HK-2 (cell line): ENCODE data around the gene DHH.

Experiments used
- DNase-seq: peaks from one replicate; pipeline ENCODE4 v3.0.0-alpha.2; 2018; ENCODE audit not compliant: unreplicated experiment

DHH gene

DNA sequence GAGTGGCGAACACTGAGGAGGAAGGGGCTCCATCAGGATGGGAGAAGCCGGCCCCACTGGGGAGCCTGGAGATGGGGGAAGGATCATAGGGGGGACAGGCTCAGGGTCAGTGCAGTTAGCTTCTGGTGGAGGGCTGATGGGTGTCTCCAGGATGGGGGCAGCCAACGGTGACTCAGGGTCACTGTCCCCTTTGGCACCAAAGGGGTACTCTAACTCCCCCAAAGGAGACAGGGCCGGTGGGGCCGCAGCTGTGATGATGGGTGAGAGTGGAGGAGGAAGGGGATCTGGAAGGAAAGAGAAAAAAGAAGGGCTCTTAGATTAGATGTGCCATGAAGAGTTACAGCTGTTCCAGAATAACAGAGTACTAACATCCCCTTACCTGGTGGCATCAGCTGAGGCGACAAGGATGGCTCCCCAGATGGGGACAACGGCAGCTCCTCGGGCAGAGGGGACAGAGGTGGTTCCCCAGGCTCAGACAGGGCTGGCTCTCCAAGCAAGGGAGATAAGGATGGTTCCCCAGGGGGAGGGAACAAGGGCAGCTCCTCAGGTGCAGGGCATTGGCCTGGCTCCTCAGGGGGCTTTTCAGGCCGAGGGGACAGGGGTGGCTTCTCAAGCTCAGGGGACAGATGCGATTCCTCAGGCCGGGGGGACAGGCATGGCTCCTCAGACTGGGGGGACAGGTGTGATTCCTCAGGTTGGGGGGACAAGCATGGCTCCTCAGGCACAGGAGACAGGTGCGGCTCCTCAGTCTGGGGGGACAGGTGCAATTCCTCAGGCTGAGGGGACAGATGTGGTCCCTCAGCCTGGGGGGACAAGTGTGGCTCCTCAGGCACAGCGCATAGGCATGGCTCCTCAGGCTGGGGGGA, 43.9 kb downstream of the DHH start:
- no peak for DNase-seq

DNA sequence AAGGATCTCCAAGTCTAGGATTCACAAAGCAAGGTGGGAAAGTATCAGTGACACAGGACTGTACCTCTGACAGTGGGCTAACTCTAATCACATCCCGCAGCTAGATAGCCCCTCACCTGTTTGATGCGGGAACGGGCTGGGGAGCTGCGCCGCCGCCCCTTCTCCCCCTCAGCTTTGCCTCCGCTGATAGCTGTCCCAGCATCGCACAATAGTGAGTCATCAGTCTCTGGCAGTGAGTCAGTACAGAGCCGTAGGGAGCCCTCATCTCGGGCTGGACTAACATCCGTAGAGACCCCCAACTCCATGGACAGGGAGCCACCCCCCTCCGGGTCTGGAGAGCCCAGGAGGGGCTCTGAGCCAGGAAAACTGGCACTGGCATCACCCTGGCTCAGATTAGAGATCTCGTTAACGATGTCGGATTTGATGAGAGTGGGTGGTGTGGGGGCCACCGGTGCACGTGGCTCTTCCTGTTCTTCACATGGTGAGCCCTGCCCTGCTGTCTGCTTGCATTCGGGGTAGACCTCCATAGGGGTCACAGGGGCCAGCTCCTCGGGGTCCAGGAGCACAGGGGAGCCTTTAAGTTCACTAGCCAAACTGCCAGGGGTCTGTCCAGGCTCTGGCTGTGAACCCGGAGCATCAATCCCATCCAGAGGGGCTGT, 44.9 kb downstream of the DHH start:
- DNase-seq = no peak

DNA sequence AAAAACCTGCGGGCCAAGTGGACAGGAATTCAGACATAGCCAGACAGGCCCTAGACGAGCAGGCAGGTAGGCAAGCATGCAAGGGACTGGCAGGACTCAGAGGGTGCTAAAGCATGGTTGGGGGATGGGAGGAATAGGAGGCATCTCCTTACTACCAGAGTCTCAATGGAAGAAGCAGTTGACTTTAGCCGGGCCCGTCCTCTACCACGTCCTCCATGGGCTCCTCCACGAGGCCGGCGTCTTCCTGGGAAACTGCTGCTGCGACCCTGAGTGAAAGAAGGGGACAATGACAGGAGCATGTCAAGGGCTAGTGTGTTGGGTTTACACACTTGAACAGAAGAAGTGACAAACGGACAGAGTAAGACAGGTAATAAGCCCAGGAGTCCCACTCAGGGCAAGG, 45.6 kb downstream of the DHH start:
- no peak for DNase-seq

DNA sequence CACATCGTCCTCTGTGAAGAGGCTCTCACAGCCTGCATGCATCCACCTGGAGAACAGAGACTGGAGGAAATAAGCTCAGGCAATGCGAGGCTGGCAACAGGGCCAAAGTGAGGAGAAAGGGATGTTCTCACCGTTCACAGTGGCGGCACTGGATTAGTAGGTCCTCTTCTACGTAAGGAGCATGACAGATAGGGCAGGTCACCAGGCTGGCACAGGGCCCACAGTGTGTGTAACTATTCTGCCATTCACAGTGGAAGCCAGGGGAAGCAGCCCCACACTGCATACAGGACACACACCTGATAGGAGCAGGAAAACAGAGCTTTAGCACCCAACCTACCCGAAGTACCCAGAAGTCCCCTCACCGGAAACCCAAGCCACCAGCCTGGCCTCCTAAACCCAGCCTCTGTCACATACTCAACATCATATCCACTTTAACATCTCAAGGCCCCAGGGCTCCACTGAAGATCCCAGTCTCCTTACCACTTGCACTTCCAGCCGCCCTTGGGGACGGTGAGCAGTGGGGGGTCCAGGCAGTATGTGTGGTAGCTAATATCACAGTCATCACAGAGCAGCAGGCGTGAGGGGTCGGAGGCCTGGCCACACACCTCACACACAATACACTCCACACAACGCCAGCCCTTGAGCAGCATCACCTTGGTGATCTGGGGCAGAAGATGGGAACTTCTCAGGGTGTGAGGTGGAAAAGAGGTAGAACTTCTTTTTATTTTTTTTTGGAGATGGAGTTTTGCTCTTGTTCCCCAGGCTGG, 48.3 kb downstream of the DHH start:
- DNase-seq = no peak

DNA sequence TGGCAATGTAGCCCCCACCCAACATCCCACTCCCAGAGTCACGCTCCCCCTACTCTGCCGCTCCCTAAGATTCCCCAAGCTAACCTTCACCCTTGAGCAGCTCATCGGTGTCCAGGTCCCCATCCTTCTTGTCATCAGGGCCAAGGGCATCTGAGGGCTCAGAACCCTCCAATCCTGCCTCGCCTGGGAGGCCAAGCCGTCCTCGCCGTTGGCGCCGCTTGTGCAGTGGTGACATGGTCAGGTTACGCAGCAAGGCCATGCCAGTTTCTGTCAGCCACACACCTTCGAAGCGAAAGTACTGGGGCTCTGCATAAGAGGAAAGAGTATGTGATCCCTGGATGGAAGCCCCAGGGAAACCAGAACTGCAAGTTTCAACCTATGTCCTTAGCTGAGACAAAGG, 49.9 kb downstream of the DHH start:
- no peak for DNase-seq

DNA sequence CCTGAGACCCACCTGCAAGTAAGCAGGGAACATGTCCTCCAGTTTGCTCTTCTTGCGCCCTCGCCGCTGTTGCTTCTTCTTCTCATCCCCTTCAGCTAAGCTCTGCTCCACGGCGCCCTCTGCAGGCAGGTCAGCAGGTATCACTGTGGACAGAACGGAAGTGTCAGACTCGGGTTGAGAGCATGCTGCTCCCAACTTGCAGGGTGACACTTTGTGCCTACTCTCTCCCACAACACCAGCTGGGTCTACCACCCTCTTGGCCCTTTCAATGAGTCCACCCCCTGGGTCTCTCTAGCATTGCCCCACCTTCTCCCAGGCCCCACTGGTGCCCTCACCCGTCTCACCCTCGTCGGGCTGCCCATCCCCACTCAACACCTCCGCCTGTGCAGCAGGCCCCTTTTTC, 50.7 kb downstream of the DHH start:
- no peak for DNase-seq

DNA sequence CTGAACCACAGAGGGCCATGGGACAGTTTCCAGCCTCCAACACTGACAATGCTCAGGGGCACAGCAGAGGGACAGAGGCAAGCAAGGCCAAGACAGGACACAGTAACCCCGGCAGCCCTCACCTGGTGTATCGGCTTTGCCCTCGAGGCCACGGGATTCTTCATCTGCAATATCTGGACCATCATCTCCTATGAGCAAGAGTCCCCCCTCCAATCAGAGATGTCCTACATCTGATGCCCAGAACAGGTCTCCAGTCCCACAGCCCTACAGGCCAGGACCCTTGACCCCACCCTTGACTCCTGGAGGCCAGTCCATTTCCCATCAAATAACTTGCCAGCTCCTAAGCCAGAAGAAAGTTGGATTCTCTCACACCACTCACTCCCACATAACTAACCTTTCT, 51.4 kb downstream of the DHH start:
- no peak for DNase-seq

DNA sequence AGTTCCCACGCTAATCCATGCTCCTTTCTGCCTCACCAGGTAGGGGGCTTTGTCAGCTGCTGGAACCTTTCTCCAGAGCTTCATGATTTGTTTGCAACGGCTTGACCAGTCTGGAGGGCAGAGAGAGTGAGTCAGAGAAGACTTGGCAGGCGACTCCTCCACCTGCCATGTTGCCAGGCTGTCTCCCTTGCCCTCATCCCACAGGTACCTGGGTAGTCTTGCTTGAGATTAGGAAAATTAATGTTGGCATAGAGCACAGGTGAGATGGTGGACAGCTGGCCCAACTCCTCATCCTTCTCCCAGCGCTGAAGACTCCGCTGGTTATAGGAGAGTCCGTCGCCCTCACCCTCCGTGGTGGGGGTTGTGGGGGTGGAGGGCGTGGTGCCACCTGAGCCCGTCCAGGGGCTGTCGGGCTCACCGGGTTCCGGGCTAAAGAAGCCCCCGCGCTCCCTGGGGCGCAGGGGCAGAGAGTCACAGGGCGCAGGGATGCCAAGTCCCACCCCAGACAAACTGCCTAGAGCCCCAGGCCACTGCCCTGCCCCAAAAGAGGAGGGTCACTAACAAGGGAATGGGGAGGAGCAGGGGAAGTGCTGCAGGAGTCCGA, 52.6 kb downstream of the DHH start:
- DNase-seq = no peak

DNA sequence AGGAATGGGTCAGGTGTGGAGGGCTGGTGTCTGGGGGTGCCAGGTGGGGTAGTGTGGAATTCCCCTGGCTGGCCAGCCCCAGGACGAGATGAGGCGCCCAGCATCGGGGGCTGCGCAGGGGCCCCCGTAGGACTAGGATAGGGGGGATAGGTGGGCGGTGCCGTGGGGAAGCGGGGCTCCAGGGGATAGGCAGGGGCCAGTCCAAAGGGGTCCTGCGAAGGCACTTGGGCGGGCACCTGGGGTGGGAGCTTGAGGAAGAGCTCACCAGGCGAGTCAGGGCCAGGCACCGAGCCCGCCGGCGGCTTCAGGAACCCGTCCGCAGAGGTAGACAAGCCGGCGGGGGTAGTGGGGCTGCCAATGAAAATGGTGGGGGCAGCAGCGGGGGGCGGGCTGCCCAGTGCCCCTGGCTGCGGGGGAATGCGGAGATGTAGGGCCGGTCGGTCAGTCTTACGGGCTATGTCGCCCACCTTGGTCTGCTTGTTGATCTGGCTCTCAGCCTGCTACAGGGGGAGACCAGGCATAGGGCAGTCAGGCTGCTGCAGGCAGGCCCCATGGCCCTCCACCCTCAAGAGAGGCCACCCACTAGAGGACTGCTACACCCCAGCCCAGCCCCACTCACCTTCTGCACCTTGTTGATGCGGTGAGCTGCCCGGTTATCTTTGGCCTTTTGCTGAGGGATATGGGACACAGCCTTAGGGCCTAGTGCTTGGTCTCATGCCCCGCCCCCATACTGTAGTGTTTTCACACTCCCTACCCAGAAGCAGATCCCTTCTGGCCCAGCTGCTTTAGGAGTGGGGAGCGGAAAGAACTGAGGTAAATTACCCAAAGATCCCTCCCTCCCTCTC, 53.3 kb downstream of the DHH start:
- no peak for DNase-seq

DNA sequence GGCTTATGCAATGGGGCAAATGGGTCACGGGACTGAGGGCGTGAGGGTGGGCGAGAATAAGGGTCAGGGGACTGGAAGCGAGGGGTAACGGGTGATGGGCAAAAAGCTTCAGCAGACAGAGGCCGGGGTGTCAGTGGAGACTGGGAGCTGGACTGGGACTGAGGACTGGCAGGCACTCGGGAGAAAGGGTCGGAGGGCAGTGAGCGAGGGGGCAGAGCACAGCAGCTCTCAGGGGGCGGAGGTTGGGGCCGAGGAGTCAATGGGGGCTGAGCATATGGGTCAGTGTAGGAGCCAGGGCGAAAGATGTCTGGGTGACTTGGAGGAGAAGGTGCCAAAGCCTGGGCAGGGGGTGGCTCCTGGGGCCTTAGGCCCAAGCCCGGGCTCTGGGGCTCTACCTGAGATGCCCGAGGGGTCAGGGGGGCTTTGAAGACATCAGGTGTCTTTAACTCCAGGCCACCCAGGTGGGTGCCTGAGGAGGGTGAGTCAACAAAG, 54.2 kb downstream of the DHH start:
- no peak for DNase-seq

DNA sequence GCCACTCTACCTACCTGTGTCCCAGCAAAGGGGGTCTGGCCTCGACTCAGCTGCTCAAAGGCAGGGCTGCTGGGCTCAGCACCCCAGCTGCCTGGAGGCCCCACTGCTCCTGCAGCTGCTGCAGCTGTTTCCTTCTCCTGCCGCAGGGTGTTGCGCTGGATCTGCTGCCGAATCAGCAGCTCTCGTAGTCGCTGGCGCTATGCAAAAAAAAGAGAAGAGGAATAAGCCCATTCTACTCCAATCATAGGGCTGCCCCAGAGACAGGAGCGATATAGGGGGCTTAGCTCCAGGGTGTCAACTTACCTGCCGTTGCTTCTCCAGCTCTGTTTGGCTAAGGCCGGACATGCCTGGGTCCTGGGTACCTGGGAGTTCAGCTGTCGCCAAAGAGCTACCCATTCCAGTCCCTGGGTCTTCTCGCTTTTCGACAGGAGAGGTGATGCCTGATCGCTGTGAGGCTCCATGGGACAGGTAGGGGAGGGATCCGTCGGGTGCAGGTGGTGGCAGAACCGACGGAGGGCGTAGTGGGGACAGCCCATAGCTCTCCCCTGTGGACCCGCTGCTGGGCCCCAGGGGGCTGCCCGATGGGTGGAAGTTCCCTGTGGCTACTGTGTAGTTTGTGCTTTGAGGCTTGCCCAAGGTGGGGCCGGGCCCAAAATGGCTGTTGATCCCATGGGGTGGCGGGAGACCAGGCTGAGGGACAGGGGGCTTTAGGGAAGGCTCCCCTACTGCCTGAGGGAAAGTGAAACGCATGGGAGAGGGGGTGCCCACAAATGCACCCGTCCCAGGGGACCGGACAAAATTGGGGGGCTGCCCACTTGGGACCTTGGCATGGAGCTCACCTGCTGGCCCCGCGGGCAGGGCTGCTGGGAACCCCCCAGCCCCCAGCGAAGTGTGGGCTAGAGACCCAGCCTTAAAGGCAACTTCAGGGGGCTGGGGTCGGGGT, 54.9 kb downstream of the DHH start:
- no peak for DNase-seq

DNA sequence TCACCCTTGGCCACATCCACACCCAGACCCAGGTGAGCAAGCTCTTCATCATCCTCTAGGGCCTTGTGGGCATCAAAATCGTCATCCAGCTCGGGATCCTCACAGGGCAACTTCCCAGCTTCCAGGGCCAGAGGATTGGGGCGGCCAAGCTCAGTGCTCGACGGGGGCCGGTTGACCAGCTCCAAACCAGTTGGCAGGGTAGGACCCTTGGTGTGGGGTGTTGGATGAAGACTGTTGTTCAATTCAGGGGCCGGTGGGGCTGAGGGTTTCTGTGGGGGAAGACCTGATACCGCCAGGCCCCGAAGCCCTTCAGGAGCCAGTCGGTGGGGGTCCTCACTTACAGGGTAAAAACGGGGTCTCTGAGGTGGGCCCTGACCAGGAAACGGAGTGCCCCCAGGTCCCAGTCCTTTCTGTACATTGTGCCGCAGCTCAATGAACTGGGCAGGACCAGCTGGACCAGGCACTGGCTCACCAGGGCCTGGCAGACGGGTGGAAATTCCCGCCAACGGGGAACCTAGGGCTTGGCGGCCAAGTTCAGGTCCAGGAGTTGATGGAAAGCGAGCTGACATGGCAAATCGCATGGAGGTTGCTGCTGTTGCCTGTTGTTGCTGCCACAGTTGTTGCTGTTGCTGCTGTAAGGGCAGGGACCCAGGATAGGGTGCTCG, 56.2 kb downstream of the DHH start:
- no peak for DNase-seq

DNA sequence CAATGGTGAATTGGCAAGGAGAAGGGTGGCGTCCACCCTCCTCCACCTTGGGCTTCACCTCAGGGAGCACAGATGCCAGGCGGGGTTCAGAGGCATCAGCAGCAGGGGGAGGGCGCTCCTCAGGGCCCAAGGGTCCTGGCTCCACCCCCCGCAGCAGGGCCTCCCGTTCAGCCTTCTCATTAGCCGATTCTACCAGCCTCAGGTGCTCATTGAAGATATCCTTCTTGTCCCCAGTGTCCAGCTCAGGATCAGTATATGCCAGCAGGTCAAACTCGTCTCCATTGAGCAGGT, 56.7 kb downstream of the DHH start:
- DNase-seq = no peak

DNA sequence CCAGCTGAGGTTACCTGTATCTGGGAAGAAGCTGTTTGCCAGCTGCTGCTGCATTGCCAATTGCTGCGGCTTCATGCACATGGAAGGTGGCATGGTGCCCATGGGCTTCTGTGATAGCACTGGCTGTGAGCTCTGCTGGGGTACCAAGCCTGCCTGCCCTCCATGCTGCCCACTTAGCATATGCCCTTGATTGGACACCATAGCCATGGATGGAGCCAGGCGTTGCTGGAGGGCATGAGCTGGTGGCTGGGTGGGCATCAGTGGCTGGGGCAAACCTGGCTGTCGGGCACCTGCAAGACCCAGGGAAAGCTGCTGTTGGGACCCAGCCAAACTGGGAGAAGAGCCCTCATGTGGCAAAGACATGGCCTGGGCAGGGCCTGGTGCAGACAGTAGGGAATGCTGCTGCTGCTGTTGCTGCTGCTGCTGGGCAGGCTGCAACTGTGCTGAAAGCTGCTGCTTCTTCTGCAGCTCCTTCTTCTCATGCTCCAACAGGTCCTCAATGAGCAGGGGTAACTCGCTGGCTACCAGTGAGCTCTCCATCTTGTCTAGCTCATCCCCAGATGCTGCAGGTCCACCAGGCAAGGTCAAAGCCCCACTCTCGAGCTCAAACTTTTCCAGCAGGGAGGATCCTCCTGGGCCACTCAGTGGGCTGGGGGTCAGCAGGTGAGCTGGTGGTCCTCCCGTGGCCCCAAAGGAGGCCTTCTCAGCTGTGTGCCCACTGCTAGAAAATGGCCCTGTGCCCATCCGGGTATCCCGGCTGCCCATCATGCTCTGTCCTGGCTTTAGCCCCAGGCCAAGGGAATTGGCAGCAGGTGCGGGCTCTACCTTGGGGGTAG, 57.3 kb downstream of the DHH start:
- DNase-seq = no peak
